GM04503 (cell line): ENCODE measurements around the gene RGS1.

Experiments used
- DNase-seq: peaks from one replicate; pipeline ENCODE4 v3.0.0-alpha.2; 2012; ENCODE audit warnings: low read depth

The RGS1 gene

GRCh38 chr1:192620071-192620635, 44.6 kb downstream of the RGS1 start:
- DNase-seq = no peak

DNA sequence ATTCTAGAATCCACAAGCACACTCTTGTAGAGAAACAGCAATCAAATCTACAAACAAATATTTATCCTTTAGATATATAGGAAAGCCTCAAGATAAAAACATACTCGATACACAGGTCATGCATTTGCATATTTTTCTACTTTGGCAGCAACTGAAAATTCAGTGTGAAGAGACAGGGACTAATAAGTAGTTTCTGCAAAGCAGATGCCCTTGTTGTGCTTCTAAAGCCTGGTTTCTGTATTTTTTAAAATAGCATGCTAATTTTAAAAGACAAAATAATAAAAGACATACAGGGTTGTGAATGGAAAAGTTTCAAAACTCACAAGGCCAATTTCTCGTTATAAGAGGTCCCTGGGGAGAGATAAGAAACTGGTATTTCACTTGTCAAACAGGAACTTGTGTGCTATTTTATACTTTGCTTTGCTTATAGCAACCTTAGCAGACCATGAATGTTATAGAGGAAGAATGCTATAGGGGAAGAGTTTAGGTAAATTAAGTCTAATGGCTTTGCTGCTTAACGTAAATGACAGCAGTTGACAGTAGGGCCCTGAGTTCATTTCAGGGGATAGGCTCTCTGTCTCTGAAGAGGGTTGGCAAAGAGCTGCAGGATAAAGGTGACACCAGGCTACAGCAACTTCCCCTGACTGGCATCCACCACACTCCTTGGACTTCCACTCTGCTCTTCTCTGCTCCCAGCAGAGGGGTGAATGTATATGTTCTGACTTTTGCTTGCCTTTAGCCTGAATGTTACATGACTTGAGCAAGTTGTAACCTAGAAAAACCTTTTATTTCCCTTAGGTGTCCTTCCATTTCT, 51.0 kb downstream of the RGS1 start:
- no peak for DNase-seq

DNA sequence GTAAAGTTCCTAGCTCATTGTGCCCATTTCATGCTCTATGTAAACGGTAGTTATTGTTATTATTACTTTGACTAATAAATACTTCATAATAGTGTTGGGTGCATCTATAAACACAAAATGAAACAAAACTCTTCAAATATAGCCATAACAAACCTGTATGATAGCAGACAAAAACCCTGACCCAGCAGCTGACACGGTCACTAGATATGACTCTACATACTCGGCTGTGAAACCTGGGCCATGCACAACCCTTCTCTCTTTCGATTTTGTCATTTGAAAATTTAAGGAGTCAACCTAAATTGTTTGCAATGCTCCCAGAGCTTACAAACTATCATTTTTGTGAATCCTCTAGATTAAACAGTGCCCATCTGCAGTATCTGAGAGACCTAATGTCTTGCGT, 52.3 kb downstream of the RGS1 start:
- no peak for DNase-seq

DNA sequence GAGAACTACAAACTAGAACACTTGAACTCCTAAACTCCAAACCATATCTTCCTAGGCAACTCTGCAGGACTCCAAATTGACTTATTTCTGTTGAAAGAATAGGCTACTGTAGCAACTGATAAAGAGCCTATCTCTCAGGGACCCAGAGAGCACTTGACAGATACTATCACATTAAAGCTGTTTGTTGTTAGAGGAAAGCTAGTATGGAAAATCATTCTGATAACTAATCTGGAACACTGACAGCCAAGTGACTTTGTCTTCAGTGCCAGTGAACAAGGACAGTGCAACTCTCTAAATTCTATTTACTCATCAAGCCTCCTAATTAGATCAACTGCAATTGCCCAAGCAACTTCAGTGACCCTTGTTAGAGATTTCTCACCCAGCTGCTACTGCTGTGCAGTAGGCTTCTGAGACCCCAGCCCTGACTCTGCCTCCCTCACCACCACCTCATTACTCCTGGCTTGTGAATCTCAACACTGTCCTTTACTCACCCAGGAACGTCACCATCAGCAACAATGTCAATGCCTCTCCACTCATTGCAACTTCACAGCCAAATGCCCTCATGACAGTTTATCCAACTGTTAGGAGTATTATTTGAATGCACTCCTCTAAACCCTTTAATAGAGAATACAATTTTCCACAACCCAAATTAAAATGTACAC, 53.0 kb downstream of the RGS1 start:
- DNase-seq = no peak

GRCh38 chr1:192629612-192630011, 54.0 kb downstream of the RGS1 start:
- DNase-seq = no peak
